Measurements from ENCODE around the gene BEND7. TPM values are rescaled to one million over a fixed set of nuclear protein-coding genes. Genes with fewer than 3 reads are reported as not detected.
A peak's percentile ranks its signal among the peaks of the same experiment; 100 is the strongest.
"Not testable (repeated sequence)": the region's sequence is repeated elsewhere in the genome, so short reads cannot be mapped to it uniquely, and the experiment has no call there.

BEND7 gene
- total RNA-seq, 1 experiment from 2014 or later, result 0.48 TPM

- no peak for DNase-seq (ENCODE audit: low read depth)
These were observed 107.4 kb downstream of the BEND7 start for GRCh38 chr10:13421382-13421917.

DNA sequence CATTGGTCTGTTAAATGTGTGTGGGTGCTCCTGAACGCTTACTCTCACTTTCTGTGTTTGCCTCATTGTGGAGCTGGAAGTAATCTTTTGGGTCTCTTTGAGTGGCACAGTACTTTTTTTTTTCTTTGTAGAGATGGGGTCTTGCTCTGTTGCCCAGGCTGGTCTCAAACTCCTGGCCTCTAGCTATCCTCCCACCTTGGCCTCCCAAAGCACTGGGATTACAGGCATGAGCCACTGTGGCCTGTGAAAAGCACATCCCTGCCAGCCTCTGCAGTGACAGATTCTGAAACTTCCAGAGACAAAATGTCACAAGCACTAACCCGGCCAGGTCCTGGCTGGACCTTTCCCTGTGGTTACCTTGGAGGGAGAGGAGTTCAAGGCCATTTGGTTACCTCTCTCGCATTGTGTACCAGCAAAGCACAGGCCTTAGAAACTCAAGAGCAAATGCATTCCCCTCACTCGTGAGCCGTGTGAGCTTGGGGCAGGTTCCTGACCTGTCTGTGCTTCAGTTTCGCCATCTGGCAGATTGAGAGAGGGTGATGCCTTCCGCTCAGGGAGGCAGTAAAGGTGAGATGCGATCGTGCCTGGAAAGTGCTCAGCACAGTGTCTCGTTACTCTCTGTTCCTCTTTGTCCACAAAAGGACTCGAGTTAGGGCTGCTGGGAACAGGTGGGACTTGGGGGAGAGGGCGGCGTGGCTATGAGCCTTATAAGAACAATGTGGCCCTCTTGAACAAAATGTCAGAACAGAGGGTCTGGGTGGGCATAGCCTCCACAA is 108.1 kb downstream of the BEND7 start:
- no peak for DNase-seq (ENCODE audit: low read depth)

DNA sequence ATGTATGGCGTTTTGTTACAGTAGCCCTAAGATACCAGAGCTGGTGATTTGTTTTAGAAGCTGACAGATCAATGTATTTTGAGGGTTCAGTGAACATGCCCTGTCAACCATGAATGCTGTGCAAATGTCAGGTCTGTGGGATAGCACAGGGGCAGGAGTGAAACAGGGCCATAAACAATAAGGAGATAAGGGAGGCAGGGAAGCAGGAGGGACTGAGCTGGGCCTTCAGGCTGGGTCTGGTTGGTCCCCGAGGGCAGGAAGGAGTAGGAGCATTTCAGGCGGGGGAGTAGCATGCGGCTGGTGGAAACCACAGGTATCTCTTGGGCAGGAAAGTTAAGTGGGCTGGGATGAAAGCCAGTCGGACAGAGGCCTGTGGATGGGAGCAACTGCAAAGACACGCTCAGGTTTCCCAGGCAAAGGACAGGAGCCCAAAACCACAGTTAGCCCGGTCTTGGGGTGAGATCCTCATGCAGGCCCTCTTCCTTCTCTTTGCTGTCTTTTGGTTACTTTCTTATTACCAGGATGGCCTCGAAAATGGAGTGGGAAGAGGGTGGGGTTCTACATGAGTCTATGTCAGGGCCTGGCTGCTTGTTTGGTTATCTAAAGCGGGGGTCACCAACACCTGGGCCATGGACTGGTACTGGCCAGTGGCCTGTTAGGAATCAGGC is 111.2 kb downstream of the BEND7 start:
- DNase-seq (ENCODE audit: low read depth), result peak; percentile 62

GRCh38 chr10:13416760-13417159 is 112.1 kb downstream of the BEND7 start:
- no peak for DNase-seq (ENCODE audit: low read depth)

DNA sequence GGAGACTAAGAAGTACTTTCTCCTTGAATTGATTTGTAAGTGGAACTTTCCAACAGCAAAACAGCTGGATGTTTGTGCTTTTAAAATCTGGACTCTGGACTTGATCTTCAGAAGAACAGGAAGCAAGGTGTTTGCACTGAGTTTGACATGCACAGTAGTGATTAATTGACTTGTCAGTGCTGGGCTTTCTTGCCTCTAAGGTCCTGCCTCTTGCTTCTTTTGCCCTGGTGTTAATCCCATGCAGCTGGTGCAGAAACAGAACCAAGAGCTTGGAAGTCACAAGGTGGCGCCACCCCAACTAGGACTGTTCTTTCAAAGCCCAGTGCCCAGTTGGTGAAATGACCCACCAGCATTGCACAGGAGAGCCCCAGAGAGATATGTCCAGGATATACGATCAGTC is 114.0 kb downstream of the BEND7 start:
- DNase-seq (ENCODE audit: low read depth), result peak; percentile 34

DNA sequence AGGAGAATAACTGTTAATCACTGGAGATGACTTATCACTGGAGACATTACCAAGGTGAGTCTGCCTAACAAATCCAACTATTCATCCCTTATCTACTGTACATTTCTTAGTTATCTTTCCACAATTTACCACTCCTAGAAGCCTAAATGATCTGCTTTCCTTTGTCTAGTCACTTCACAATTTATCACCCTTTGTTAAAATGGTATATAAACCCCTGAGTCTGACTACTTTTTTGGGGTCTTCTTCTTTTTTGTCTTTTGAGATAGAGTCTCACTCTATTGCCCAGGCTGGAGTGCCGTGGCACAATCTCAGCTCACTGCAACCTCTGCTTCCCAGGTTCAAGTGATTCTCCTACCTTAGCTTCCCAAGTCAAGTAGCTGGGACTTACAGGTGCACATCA is 114.7 kb downstream of the BEND7 start:
- DNase-seq (ENCODE audit: low read depth), result no peak

DNA sequence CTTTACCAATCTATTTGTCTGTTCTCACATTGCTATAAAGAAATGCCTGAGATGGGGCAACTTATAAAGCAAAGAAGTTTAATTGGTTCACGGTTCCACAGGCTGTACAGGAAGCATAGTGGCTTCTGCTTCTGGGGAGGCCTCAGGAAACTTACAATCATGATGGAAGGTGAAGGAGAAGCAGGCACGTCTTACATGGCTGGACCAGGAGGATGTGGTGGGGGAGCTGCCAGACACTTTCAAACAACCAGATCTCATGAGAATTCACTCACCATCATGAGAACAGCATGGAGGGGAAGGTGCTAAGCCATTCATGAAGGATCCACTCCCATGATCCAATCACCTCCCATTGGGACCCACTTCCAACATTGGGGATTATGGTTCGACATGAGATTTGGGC is 115.9 kb downstream of the BEND7 start:
- DNase-seq (ENCODE audit: low read depth), result no peak

DNA sequence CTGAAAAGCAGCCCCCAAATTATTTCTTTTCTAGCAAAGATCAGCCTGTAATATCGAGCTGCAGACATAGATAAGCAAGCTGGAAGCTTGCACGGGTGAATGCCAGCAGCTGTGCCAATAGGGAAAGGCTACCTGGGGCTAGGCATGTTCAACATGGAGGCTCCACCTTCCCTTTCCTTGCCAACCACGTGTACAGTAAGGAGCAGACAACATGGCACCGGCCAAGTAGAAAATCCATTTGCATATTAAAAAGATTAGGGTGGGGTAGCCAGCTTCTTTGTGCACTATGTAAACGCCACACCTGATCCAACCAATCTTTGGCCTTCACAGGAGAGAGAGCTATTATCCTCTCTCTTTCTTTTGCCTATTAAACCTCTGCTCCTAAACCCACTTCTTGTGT is 124.0 kb downstream of the BEND7 start:
- no peak for DNase-seq (ENCODE audit: low read depth)

DNA sequence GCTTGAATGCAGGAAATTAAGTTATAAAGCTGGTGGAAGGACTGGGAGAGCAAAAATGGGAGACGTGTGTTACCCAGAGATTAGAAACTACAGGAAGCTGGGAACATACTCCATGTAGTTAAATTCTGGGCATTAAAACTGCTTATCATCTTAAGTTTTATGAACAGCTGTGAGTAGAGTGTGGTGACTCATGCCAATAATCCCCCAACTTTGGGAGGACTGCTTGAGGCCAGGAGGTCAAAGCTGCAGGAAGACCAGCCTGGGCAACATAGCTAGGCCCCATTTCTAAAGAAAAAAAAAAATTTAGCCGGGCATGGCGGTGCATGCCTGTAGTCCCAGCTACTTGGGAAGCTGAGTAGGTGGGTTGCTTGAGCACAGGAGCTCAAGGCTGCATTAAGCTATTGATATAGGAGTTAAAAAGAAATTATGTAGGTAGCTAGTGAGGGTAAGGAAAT is 124.5 kb downstream of the BEND7 start:
- DNase-seq (ENCODE audit: low read depth), result no peak

DNA sequence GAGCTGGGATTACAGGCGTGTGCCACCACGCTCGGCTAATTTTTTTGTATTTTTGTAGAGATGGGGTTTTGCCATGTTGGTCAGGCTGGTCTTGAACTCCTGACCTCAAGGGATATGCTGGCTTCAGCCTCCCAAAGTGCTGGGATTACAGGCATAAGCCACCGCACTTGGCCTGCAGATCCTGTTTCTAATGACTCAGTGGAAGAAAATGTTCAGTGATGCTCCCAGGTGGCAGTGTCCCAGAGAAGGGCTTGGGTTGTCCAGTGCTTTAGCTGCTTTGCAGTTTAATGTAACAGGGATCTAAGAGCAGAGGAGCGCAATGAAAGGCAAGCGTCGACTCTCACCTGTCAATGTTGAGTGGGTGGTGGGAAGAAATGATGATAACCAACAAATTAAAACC is 125.4 kb downstream of the BEND7 start:
- DNase-seq (ENCODE audit: low read depth), result not testable (repeated sequence)

DNA sequence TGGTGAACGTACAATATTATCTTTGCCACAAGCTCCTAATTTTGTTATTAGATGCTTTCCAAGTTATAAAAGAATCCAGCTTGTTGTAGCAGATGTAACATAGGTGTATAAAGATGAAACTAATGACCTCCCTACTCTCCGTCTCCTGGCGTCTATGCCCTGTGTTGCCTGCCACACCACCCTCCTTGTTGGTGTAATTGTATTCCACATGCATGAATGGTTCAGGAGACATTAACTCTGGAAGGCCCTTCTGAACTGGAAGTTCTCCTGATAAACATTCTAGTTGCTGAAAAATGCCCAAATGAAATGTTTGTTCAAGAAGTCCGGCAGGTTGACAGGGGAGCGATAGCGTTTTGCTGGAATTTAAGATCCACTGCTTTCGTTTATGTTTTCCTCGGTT is 126.8 kb downstream of the BEND7 start:
- no peak for DNase-seq (ENCODE audit: low read depth)

DNA sequence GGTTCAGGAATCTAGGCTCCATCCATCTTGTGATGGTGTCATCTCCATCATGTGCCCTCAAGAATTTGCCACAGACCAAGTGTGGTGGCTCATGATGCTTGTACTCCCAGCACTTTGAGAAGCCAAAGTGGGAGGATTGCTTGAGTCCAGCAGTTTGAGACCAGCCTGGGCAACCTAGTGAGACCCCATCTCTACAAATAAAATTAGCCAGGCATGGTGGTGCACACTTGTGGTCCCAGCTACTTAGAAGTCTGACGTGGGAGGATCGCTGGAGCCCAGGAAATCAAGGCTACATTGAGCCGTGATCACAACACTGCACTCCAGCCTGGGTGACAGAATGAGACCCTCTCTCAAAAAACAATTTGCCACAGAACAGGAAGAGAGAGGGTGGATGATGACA is 127.7 kb downstream of the BEND7 start:
- no peak for DNase-seq (ENCODE audit: low read depth)

- no peak for DNase-seq (ENCODE audit: low read depth)
These were observed 128.4 kb downstream of the BEND7 start for GRCh38 chr10:13400196-13400965.

GRCh38 chr10:13399752-13400151 is 129.1 kb downstream of the BEND7 start:
- no peak for DNase-seq (ENCODE audit: low read depth)

DNA sequence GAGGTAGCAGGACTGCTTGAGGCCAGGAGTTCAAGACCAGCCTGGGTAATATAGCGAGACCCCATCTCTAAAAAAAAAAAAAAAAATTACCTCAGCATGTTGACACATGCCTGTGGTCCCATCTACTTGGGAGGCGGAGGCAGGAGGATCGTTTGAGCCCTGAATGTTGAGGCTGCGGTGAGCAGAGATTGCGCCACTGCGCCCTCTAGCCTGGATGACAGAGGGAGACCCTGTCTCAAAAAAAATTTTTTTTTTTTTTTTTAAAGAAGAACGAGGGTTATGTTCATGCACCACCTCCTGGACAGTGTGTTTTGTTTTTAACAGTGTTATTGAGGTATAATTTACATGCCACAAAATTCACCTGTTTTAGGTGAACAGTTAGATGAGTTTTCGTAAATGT is 129.6 kb downstream of the BEND7 start:
- DNase-seq (ENCODE audit: low read depth), result no peak

DNA sequence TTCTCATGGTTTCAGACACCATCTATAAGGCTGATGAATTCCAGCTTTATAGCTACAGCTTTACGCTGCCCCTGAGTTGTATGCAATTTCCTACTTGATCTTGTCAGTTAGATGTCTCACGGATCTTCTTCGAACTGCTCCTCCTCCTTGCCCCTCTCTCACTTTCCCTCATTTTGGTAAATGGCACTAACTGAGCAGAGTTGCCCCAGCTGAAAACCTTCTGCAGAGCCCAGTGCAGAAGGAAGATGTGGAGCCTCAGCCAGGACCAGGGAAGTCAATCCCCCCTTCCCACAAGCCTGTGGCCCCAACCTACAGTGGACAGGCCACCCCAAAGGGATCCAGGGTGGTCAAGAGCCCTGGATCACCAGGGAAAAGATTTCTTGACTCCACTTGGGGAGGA is 131.8 kb downstream of the BEND7 start:
- no peak for DNase-seq (ENCODE audit: low read depth)

DNA sequence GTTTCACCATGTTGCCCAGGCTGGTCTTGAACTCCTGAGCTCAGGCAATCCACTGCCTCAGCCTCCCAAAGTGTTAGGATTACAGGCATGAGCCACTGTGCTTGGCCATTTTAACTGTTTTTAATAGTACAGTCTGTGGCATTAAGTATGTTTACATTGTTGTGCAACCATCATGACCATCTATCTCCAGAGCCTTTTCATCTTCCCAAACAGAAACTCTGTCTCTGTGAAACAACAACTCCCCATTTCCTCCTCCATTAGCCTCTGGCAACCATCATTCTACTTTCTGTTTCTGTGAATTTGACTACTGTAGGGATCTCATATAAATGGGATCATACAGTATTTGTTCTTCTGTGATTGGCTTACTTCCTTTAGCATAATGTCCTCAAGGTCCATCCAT is 132.4 kb downstream of the BEND7 start:
- DNase-seq (ENCODE audit: low read depth), result no peak

DNA sequence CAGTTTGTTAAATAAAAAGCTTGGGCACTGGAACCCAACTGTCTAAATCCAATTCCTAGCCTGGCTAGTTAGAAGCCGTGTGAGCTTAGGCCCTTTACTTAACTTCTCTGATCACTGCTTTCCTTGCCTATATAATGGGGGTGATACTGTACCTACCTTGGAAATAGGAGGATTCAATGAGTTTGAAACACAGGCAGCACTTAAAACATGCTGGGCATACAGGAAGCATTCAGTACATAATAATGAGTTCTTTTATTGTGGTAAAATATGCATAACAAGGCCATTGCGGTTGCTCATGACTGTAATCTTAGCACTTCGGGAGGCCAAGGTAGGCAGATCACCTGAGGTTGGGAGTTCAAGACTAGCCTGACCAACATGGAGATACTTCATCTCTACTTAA is 133.3 kb downstream of the BEND7 start:
- DNase-seq (ENCODE audit: low read depth), result no peak

- DNase-seq (ENCODE audit: low read depth), result no peak
These were observed 135.2 kb downstream of the BEND7 start for GRCh38 chr10:13393640-13394039.

GRCh38 chr10:13392701-13393100 is 136.1 kb downstream of the BEND7 start:
- DNase-seq (ENCODE audit: low read depth), result no peak
